Upper lobe of left lung (tissue), 6 donors: ENCODE results near the gene ZNF407. TPM values are rescaled to one million over a fixed set of nuclear protein-coding genes. Genes with fewer than 3 reads are reported as not detected.
"Not testable (repeated sequence)": the region's sequence is repeated elsewhere in the genome, so short reads cannot be mapped to it uniquely, and the experiment has no call there.

Experiments used
- ATAC-seq, 2 donors: fragments of 200-7000 bp; cut with Tn5 transposase; one replicate each; pipeline ENCODE4 v1.9.1; 2022; ENCODE audit warnings: mild to moderate bottlenecking in 2 of 2, moderate library complexity in 2 of 2; ENCODE audit not compliant: low FRiP score in 2 of 2
- DNase-seq, 2 donors: peaks; one replicate each; pipeline ENCODE4 v3.0.0-alpha.2; 2019 to 2020
- H3K27ac ChIP-seq, 4 donors: fragments of 200-600 bp; sonication (generic); one replicate each; pipeline ENCODE4 v1.5.1; 2016 to 2019
- H3K27me3 ChIP-seq, 4 donors: fragments of 200-600 bp; sonication (generic); one replicate each; pipeline ENCODE4 v1.5.1; 2017 to 2019
- H3K36me3 ChIP-seq, 4 donors: fragments of 200-600 bp; sonication (generic); one replicate each; pipeline ENCODE4 v1.5.1; 2016 to 2019
- H3K4me1 ChIP-seq, 4 donors: fragments of 200-600 bp; sonication (generic); one replicate each; pipeline ENCODE4 v1.5.1; 2018 to 2019
- H3K4me3 ChIP-seq, 4 donors: fragments of 200-600 bp; sonication (generic); one replicate each; pipeline ENCODE4 v1.5.1; 2017 to 2019; ENCODE audit warnings: mild to moderate bottlenecking in 2 of 4, moderate library complexity in 1 of 4
- H3K9me3 ChIP-seq, 4 donors: fragments of 200-600 bp; sonication (generic); one replicate each; pipeline ENCODE4 v1.5.1; 2018 to 2019
- CTCF ChIP-seq, 6 experiments: fragments of 450-650 bp in 4 of 6; fragments of 200-600 bp in 2 of 6; sonication (generic) in 2 of 6; IDR thresholded peaks; one replicate each; pipeline ENCODE4 v1.5.1; 2016 to 2019; ENCODE audit warnings: antibody characterized with exemption in 6 of 6
- EP300 ChIP-seq, 4 donors: sonication (generic); formaldehyde crosslinking; IDR thresholded peaks; one replicate each; pipeline ENCODE4 v1.5.1; 2017; ENCODE audit warnings: antibody characterized with exemption in 4 of 4, control low read depth in 2 of 4
- POLR2A ChIP-seq, 4 donors: fragments of 450-650 bp; IDR thresholded peaks; one replicate each; pipeline ENCODE4 v1.5.1; 2016 to 2017; ENCODE audit warnings: antibody characterized with exemption in 4 of 4, mild to moderate bottlenecking in 2 of 4
- POLR2AphosphoS5 ChIP-seq, 2 donors: sonication (generic); formaldehyde crosslinking; IDR thresholded peaks; one replicate each; pipeline ENCODE4 v1.5.1; 2017; ENCODE audit warnings: antibody characterized with exemption in 2 of 2
- WGBS, 2 donors: methylation state at CpG; one replicate each; pipeline ENCODE4 v1.1.5; 2017 to 2018; 5-methylcytosine and 5-hydroxymethylcytosine counted together
- total RNA-seq, 6 donors: library from RNA; depleted of rRNA in 4 of 6; stranded (reverse); fragments of >200 nt in 4 of 6; gene quantifications; one replicate each; pipeline versions ENCODE4 v1.1.0 to v1.2.1, GENCODE V29; 2016 to 2021
- donor health status: DM: no; HTN: no; CAD: no; lungs with moderate emphysema.
- donor health status: DM: no; HTN: yes; CAD: no; lungs with severe emphysema.

The ZNF407 gene
- total RNA-seq, 6 donors from 2014 or later: 12.2 to 77.5 (median 17.1) TPM

GRCh38 chr18:75083761-75084160 lies 486.1 kb downstream of the ZNF407 start:
- 81 to 87% methylated on average over 7 to 9 of the region's 9 CpGs for WGBS, 2 donors
- no peak for DNase-seq
- Histone ChIP-seq H3K27me3 (no peaks in the 10 kb centered on the region), H3K36me3 (no peaks in the 10 kb centered on the region), H3K4me1 (no peaks in the 10 kb centered on the region), H3K27ac (no peak overlapping the region), H3K4me3 (no peak overlapping the region), H3K9me3 (peaks cover 0 to 6% (median 0%) of the 10 kb centered on the region in 4 donors)
- TF ChIP-seq CTCF (IDR thresholded peaks at IDR 0.05) (no peak), EP300 (IDR thresholded peaks at IDR 0.05) (no peak), POLR2A (IDR thresholded peaks at IDR 0.05) (no peak), POLR2AphosphoS5 (IDR thresholded peaks at IDR 0.05) (no peak)
- ATAC-seq: no peak

- H3K4me3 ChIP-seq, H3K36me3 ChIP-seq, DNase-seq, H3K9me3 ChIP-seq, H3K4me1 ChIP-seq, H3K27me3 ChIP-seq, H3K27ac ChIP-seq, ATAC-seq: not testable (repeated sequence)
- WGBS, 2 donors: 91 to 95% methylated on average over 8 of the region's 8 CpGs
Measured at GRCh38 chr18:75085676-75086075, 488.0 kb downstream of the ZNF407 start.

- H3K4me3 ChIP-seq: no peak overlapping the region
- no peak for DNase-seq
- H3K27ac ChIP-seq: no peak overlapping the region
- H3K36me3 ChIP-seq: no peaks in the 10 kb centered on the region
- no peak for ATAC-seq
- H3K27me3 ChIP-seq: no peaks in the 10 kb centered on the region
- no peak for TF ChIP-seq EP300 (IDR thresholded peaks at IDR 0.05)
- TF ChIP-seq POLR2AphosphoS5 (IDR thresholded peaks at IDR 0.05): no peak
- no peak for TF ChIP-seq POLR2A (IDR thresholded peaks at IDR 0.05)
- TF ChIP-seq CTCF (IDR thresholded peaks at IDR 0.05): no peak
- no peaks in the 10 kb centered on the region for H3K4me1 ChIP-seq
- 94 to 97% methylated on average over 9 of the region's 9 CpGs for WGBS, 2 donors
- H3K9me3 ChIP-seq: peaks cover 0 to 6% (median 0%) of the 10 kb centered on the region in 4 donors
Measured at GRCh38 chr18:75086494-75087034, 488.9 kb downstream of the ZNF407 start.

GRCh38 chr18:75087119-75088020 lies 489.7 kb downstream of the ZNF407 start:
- Histone ChIP-seq H3K4me3 (no peak overlapping the region), H3K27ac (no peak overlapping the region), H3K9me3 (peaks cover 0 to 6% (median 0%) of the 10 kb centered on the region in 4 donors), H3K27me3 (no peaks in the 10 kb centered on the region), H3K4me1 (no peaks in the 10 kb centered on the region), H3K36me3 (no peaks in the 10 kb centered on the region)
- DNase-seq (no peak), ATAC-seq (no peak)
- 97 to 98% methylated on average over 35 to 43 of the region's 43 CpGs for WGBS, 2 donors
- no peak for TF ChIP-seq POLR2AphosphoS5 (IDR thresholded peaks at IDR 0.05)
- TF ChIP-seq EP300 (IDR thresholded peaks at IDR 0.05): no peak
- TF ChIP-seq CTCF (IDR thresholded peaks at IDR 0.05): no peak
- no peak for TF ChIP-seq POLR2A (IDR thresholded peaks at IDR 0.05)

- no peak for ATAC-seq
- no peak for DNase-seq
- no peaks in the 10 kb centered on the region for H3K27me3 ChIP-seq
- no peaks in the 10 kb centered on the region for H3K4me1 ChIP-seq
- no peak overlapping the region for H3K27ac ChIP-seq
- no peaks in the 10 kb centered on the region for H3K36me3 ChIP-seq
- H3K4me3 ChIP-seq: no peak overlapping the region
- H3K9me3 ChIP-seq: peaks cover 0 to 3% (median 0%) of the 10 kb centered on the region in 4 donors
- no peak for TF ChIP-seq CTCF (IDR thresholded peaks at IDR 0.05)
- TF ChIP-seq EP300 (IDR thresholded peaks at IDR 0.05): no peak
- TF ChIP-seq POLR2AphosphoS5 (IDR thresholded peaks at IDR 0.05): no peak
- no peak for TF ChIP-seq POLR2A (IDR thresholded peaks at IDR 0.05)
- WGBS, 2 donors: 71 to 95% methylated on average over 2 to 8 of the region's 8 CpGs
Measured at GRCh38 chr18:75088021-75088506, 490.4 kb downstream of the ZNF407 start.
